Muscle of leg (tissue), 11 donors: ENCODE data around the gene NTPCR. TPM values are rescaled to one million over a fixed set of nuclear protein-coding genes. Genes with fewer than 3 reads are reported as not detected.

Experiments used
- DNase-seq: peaks from one replicate; pipeline ENCODE4 v3.0.0; 2013
- H3K27ac ChIP-seq: one replicate; pipeline ENCODE4 v1.5.1; 2013; ENCODE audit warnings: mild to moderate bottlenecking, low read length, control low read depth
- H3K27me3 ChIP-seq: one replicate; pipeline ENCODE4 v1.6.1; 2013; ENCODE audit warnings: low read length; ENCODE audit not compliant: control insufficient read depth, insufficient read depth
- H3K36me3 ChIP-seq: one replicate; pipeline ENCODE4 v1.6.1; 2013; ENCODE audit warnings: low read length; ENCODE audit not compliant: control insufficient read depth, insufficient read depth
- H3K4me1 ChIP-seq: one replicate; pipeline ENCODE4 v1.6.1; 2013; ENCODE audit warnings: low read length; ENCODE audit not compliant: control insufficient read depth, insufficient read depth
- H3K4me3 ChIP-seq: one replicate; pipeline ENCODE4 v1.5.1; 2013; ENCODE audit warnings: low read length, control low read depth
- H3K9me3 ChIP-seq: replicated peaks from 2 replicates; pipeline ENCODE4 v1.6.1; 2013; ENCODE audit warnings: low read depth, low read length; ENCODE audit not compliant: control insufficient read depth
- WGBS: methylation state at CpG from one replicate; pipeline ENCODE4 v1.1.5; 2013; ENCODE audit warnings: missing lambda C conversion rate; ENCODE audit not compliant: insufficient coverage; 5-methylcytosine and 5-hydroxymethylcytosine counted together
- polyA plus RNA-seq, 8 donors: library from polyadenylated mRNA; unstranded; fragments of 120-200 nt; gene quantifications; one replicate each; pipeline versions ENCODE4 v1.2.1 to v1.2.3, GENCODE V29; 2013; ENCODE audit warnings: inconsistent platforms in 1 of 8, low replicate concordance in 1 of 8; ENCODE audit not compliant: insufficient read length in 8 of 8, insufficient read depth in 1 of 8
- total RNA-seq: library from RNA; stranded (reverse); fragments of 120-200 nt; gene quantifications from one replicate; pipeline ENCODE4 v1.2.4, GENCODE V29; 2013

The NTPCR gene
- total and polyA plus RNA-seq, 9 donors: 28.2 to 47.0 (median 37.7) TPM

- H3K4me1 ChIP-seq: peaks cover 2% of the 10 kb centered on the region
- no peak overlapping the region for H3K4me3 ChIP-seq
- H3K9me3 ChIP-seq: no peaks in the 10 kb centered on the region
- H3K36me3 ChIP-seq: peaks cover 9% of the 10 kb centered on the region
- no peak overlapping the region for H3K27ac ChIP-seq
- H3K27me3 ChIP-seq: no peaks in the 10 kb centered on the region
- 95% methylated on average over 10 of the region's 14 CpGs for whole genome bisulfite sequencing
- no peak for DNase-seq
Observed at GRCh38 chr1:232983375-232983774, 33.0 kb downstream of the NTPCR start.

GRCh38 chr1:232983817-232984567 lies 33.6 kb downstream of the NTPCR start:
- H3K27me3 ChIP-seq: no peaks in the 10 kb centered on the region
- no peak overlapping the region for H3K4me3 ChIP-seq
- peaks cover 4% of the 10 kb centered on the region for H3K4me1 ChIP-seq
- WGBS: 87% methylated on average over 11 of the region's 25 CpGs
- DNase-seq: no peak
- no peaks in the 10 kb centered on the region for H3K9me3 ChIP-seq
- H3K27ac ChIP-seq: no peak overlapping the region
- H3K36me3 ChIP-seq: peaks cover 7% of the 10 kb centered on the region

GRCh38 chr1:232984577-232985425 lies 34.4 kb downstream of the NTPCR start:
- no peak overlapping the region for H3K27ac ChIP-seq
- peaks cover 4% of the 10 kb centered on the region for H3K4me1 ChIP-seq
- no peaks in the 10 kb centered on the region for H3K9me3 ChIP-seq
- H3K27me3 ChIP-seq: no peaks in the 10 kb centered on the region
- no peak for DNase-seq
- H3K4me3 ChIP-seq: no peak overlapping the region
- WGBS: 81% methylated on average over 3 of the region's 10 CpGs
- no peaks in the 10 kb centered on the region for H3K36me3 ChIP-seq

- Histone ChIP-seq H3K36me3 (no peaks in the 10 kb centered on the region), H3K27me3 (no peaks in the 10 kb centered on the region), H3K4me3 (no peak overlapping the region), H3K4me1 (peaks cover 4% of the 10 kb centered on the region), H3K27ac (no peak overlapping the region), H3K9me3 (no peaks in the 10 kb centered on the region)
- DNase-seq: no peak
- WGBS: 88% methylated on average over 31 of the region's 31 CpGs
Observed at GRCh38 chr1:232985882-232986526, 35.6 kb downstream of the NTPCR start.

- Histone ChIP-seq H3K27ac (no peak overlapping the region), H3K4me3 (no peak overlapping the region), H3K9me3 (no peaks in the 10 kb centered on the region), H3K4me1 (peaks cover 4% of the 10 kb centered on the region), H3K27me3 (no peaks in the 10 kb centered on the region), H3K36me3 (no peaks in the 10 kb centered on the region)
- WGBS: 93% methylated on average over 3 of the region's 5 CpGs
- DNase-seq: no peak
Observed at GRCh38 chr1:232986527-232986922, 36.1 kb downstream of the NTPCR start.

- Histone ChIP-seq H3K9me3 (no peaks in the 10 kb centered on the region), H3K27ac (no peak overlapping the region), H3K4me1 (peaks cover 4% of the 10 kb centered on the region), H3K27me3 (no peaks in the 10 kb centered on the region), H3K36me3 (no peaks in the 10 kb centered on the region), H3K4me3 (no peak overlapping the region)
- no peak for DNase-seq
- WGBS: 87% methylated on average over 4 of the region's 11 CpGs
Observed at GRCh38 chr1:232987046-232987773, 36.8 kb downstream of the NTPCR start.

GRCh38 chr1:232987774-232988140 lies 37.3 kb downstream of the NTPCR start:
- DNase-seq: no peak
- no peaks in the 10 kb centered on the region for H3K9me3 ChIP-seq
- no peak overlapping the region for H3K4me3 ChIP-seq
- WGBS: 74% methylated on average over 11 of the region's 13 CpGs
- H3K36me3 ChIP-seq: no peaks in the 10 kb centered on the region
- H3K27ac ChIP-seq: no peak overlapping the region
- H3K27me3 ChIP-seq: no peaks in the 10 kb centered on the region
- peaks cover 4% of the 10 kb centered on the region for H3K4me1 ChIP-seq

- H3K36me3 ChIP-seq: no peaks in the 10 kb centered on the region
- H3K4me3 ChIP-seq: no peak overlapping the region
- peaks cover 4% of the 10 kb centered on the region for H3K4me1 ChIP-seq
- WGBS: 52% methylated on average over 6 of the region's 8 CpGs
- peaks cover 2% of the 10 kb centered on the region for H3K9me3 ChIP-seq
- no peak overlapping the region for H3K27ac ChIP-seq
- no peaks in the 10 kb centered on the region for H3K27me3 ChIP-seq
- peak; percentile 80 for DNase-seq
Observed at GRCh38 chr1:232988572-232989040, 38.2 kb downstream of the NTPCR start.

- H3K4me1 ChIP-seq: peaks cover 8% of the 10 kb centered on the region
- no peak overlapping the region for H3K27ac ChIP-seq
- no peaks in the 10 kb centered on the region for H3K36me3 ChIP-seq
- no peaks in the 10 kb centered on the region for H3K27me3 ChIP-seq
- no peak for DNase-seq
- H3K9me3 ChIP-seq: peaks cover 7% of the 10 kb centered on the region
- H3K4me3 ChIP-seq: no peak overlapping the region
- WGBS: 85% methylated on average over 18 of the region's 20 CpGs
Observed at GRCh38 chr1:232990176-232991128, 40.0 kb downstream of the NTPCR start.
